Activated CD4-positive, CD25-positive, alpha-beta regulatory T cell (primary cell): ENCODE results near the gene CNTFR.

Source experiments
- DNase-seq, 4 experiments: peaks; one replicate each; lab custom pipeline; 2025; lab: John Stamatoyannopoulos, UW

The CNTFR gene

DNA sequence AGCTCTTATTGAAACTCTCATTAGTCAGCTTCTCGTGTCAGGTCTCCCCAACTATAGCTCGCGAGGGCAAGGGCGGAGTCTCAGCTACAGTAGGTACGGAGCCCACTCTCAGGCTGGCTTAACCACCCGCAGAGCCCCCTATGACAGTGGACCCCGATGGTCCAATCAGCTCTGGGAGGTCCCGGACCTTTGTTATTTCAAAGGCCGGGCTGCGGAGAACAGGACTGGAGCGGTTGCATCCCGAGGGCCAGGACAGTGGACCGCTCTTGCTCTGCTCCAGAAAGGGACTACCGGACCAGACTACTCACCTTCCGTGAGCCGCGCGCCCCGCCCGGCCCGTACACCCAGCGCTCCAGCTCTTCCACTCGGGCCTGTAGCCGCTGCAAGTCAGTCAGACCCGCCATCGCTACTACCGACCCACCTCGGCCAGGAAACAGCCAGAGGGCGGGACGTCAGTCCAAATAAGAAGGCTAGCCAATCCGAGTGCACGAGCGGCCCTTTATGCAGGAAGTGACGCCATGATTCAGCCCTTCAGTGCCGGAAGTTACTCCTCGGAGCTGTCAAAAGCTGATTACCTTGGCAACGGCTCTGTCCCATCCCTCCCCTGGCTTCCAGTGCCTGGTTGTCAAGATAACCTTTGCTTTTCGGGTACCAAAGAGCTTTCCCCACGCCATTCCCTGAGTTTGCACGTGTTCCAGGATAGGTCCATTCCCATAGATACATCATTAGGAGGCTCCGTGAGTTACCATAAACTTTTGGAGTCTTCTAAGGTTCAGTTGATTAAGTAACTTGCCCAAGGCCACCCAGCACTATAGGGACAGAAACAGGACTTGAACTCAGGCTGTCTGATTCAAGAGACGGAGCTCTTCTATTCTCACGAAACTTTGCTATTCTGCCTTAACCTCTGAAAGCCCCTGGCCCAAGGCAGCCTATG is 30.8 kb upstream of the CNTFR start, which contains the start of gene DCTN3:
TSS of gene DCTN3 (minus strand) at position 435 of the 934 bp plus-strand sequence. CDS start at position 404, 31 bp downstream.
- DNase-seq = peak; percentile 66 to 85 (median 80)

DNA sequence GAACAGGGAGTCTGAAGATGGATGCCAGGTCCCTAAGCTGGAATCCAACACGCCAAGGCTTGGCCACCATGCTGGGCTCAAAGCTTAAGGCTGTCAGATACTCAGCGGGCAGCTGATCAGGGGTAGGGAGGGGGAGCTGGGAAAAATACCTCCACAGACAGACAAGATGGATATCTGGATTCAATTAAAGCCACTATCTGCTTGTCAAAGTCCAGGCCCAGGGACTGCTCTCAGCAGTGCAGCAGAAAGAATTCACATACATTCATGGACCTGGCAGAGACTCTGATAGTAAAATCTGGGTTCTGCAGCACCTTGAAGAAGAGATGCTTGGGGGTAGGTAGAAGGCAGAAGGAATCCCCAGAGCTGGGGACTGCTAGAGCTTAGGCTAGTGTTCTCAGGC is 25.6 kb upstream of the CNTFR start:
- no peak for DNase-seq

DNA sequence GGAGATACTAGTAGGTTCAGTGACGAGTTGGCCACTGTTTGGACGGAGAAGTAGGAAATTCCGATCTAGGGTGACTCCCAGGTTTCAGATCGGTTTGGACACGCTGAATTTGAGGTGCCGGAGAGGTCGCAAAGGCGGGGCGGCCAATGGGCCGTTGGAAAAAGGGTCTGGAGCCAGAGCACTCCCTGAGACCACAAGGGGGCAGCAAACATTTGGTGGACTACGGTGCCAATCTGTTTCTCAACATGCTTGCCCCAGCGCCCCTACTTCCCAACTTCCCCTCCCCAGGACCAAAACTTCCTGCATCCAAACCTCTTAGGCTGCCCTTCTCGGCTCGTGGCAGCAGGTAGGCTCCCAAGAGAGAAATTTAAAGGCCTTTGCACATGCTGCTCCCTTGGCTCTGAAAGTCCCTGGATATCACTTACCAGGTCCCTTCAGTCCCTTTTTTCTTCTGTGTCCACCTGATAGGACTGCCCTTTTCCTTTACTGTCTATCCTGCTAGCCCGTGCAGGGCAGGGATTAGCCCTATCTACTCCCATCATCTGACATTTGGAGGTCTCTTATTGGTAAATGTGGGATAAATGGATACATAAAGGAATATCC is 23.4 kb upstream of the CNTFR start:
- peak; percentile 33 to 46 (median 36) for DNase-seq

DNA sequence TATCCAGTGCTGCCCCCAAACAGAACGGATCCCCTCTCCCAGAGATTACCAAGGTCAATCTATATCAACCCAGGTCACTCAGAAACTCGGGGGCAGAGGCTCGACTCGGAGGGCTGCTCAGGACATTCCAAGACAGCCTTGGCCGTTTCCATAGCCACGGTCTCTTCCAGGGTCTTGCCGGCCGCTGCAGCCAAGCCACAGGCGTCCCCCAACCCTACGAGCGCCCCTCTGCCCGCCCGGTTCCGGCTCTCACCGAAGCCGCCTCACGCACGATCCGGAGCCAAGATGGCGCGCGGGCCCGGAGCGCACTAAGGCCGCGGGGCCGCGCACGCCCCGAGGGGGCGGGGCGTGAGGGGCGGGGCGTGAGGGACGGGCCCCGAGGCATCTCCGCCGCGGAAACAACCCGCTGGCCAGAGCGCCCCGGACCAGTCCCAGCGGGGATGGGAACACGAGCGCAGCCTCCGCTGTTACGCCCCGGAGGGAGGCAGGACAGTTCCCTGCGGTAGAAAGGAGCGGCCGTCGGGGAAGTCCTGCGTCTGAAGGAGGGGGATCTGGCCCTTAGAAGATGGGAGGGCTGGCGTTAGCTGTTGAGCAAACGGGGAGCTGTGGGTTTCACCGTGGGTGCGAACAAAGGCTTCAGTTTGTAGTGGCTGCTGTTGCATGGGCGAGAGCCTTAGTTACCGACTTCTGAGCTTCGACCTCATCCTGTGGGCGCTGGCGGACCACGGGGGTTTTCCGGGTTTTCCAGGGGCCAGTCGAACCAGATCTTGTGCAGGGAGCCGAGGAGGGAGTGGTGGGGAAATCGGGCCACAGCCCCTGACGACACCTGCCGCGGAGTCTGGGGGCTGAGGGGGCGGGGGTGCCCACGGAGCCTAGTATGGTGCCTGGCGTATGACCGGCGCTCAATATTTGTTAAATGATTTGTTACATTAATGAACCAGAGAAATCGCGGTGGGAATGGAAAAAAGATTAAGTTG is 22.6 kb upstream of the CNTFR start, which contains the start of gene RPP25L:
TSS of gene RPP25L (minus strand) at position 287 of the 977 bp plus-strand sequence. CDS start 801 bp downstream, outside the sequence.
- peak; percentile 69 to 81 (median 74) for DNase-seq

DNA sequence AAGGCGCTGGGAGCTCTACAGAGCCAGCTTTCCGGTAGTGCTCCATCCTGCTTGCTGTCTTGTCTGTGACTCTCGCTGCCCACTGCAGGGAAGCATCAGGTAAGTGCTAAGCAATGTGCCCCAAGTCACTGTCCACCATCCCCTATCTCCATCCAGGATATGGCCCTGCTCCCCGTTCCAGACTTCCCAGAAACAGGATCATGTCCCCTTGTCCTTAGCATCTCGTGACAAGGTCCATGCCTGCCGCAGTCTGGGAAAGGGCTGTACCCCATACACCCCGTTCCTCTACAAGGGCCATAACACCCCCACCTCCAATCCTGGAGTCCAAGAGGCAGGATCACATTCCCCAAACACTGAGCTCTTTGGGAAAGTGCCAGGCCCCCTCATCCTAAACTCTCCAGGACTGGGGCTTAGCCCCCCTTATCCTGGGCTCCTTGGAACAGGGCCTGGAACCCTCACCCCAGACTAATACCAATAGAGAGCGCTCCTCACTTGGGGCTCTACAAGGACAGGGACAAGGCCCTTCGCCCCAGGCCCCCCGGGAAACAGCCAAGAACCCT is 21.8 kb upstream of the CNTFR start:
- DNase-seq = no peak

DNA sequence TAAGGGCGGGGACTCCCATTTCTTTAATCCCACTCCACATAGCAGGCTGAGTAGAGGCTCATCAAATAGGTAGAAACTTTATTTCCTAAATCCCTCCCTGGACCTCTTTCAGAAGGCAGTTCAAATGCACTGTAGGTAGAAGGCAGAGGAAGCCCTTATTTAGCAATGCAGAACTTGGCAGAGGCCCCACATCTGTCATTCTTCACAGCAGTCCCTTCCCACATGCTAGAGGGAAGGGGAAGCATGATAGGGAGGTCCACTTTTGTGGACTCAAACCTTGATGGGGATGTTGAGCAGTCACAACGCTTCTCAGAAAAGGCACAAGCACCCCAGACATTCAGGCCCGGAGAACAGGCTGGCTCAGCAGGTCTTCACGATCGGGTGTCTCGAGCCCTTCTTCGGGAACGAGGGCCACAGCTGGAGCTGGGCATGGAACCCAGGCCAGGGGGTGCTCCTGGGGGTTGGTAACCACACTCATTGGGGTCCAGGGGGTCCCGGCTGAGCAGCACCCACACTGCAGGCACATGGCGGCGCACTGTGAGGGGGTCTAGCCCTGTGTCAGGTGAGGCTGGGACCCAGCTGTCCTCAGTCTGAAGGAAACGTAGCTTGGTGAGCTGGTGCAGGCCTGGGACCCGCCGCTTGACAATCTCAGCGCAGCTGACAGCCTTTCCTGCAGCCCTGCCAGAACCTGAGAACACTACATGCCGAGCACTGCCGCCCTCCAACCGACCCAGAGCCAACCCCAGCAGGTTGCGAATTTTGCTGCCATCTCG is 21.1 kb upstream of the CNTFR start:
- no peak for DNase-seq

DNA sequence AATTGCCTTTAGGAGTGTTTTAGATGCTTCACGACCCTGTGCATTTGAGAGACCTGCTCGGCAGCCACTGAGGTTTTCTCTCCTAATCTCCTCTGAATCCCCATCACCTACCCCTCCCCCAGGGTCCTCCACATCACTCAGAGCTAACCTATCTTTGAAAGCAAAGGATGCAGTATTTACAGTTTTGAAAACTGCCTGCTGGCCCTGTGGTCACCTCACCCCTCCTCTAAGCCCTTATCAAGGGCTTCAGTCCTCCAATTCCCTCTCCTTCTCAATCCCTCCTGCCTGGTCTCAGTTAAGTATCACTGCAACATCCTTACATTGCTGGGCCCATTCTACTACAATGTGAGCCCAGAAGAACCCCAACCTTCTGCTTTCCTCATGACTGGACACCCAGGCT is 17.8 kb upstream of the CNTFR start:
- no peak for DNase-seq

DNA sequence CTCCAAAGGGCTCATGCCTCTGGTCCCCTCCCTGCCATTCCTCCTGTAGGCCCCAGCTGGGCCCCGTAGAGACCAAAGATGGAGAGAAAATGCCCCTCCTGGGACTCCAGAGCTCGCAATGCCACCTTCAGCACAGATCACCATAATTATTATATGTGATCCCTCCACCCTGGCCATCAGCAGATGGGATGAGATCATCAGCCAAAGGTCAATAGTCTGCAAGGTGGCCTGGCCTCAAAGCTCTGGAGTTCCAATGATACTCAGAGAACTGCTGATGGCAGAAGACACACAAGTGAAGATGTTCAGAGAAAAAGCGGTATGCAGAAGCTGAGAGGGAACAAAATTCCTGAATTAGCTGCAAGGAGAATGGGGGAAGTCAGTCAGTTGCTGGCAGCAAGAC is 17.4 kb upstream of the CNTFR start:
- DNase-seq = no peak

DNA sequence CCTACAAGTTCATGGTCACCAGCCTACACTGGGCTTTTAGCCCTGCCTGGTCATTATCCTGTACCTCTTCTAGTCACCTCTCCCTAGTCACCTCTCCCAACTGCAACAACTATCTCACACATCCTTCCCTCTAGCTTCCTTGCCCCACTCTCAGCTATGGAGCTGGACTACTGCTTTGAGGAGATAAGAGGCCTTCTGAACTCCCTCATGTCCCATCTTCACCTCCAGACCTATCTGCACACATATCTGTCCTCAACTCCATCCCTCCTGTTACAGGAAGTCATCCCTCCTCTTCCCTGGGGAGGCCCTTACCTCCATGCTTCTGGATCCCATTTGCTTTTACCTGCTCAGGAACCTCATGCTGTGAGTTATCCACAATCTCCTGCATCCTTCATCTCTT is 16.7 kb upstream of the CNTFR start:
- DNase-seq = no peak

DNA sequence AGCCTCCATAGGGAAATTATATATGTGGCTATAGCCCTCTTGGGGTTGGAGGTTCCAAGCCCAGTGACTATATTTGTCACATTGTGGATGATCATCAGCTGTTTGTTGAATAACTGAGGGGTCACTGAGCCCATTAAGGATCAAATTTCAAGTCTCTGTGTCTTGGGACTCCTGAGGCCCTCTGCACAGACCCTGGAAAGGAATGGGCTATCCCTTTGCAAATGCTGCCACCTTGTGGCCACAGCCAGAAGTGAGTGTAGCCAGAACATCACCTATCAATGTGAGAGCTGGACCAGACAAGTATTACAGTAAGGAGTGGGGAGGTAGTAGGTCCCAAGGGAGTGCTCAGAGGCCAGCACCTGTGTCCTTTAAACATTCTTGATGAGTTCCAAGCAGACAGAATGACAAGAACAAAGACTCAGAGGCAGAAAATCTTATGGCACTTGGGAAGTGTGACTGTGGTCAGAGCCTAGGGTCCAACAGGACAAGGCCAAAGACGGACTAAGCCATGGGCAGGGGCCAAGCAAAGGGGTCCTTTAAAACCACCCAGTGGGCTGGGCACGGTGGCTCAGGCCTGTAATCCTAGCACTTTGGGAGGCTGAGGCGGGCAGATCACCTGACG is 14.2 kb upstream of the CNTFR start:
- DNase-seq = peak; percentile 42 to 84 (median 62)

DNA sequence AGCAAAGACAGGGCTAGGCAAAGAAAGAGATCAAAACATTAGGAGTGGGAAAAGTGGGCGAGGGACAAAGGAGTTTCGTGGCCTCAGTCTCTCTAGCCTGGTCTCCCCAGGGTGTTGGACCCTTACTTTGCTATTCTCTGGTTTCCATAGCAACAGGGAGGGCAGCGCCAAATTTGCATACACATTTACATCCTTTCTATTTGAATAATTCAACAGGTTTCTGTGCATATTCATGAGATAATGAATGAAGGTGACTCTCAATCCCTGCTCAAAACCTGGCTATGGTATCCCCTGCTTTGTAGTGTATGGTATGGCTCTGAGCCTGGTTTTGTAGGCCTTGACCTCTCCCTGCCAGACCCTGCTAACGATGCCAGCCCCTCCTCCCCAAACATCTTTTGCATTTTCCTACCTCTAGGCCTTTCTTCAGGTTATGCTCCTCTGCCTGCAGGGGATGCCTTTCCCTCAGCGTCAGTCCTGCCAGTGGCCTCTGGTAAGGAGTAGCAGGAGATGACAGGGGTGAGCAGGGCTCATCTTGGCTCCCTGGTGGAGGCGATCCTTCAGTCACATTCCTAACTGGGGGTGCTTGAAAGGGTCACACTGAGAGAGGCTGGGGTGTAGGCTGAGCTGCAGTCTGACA is 12.5 kb upstream of the CNTFR start:
- DNase-seq = no peak

DNA sequence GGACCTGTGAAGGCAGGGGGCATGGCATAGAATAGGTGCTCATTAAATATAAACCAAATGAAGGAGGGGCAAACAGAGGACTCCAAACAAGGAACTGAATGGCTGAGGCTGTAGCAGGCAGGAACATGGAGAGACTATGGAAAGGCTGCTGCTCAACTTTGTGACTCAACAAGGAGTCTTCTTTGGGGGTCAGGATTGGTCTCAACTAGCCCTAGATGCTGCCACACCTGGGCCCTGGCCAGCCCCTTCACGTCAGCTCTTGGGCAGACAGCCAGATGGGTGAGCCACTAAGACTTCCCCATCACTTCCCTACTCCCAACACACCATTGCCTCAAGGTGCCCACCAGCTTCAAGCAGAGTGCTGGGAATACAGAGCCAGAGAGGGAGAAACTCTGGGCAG is 11.4 kb upstream of the CNTFR start:
- no peak for DNase-seq

DNA sequence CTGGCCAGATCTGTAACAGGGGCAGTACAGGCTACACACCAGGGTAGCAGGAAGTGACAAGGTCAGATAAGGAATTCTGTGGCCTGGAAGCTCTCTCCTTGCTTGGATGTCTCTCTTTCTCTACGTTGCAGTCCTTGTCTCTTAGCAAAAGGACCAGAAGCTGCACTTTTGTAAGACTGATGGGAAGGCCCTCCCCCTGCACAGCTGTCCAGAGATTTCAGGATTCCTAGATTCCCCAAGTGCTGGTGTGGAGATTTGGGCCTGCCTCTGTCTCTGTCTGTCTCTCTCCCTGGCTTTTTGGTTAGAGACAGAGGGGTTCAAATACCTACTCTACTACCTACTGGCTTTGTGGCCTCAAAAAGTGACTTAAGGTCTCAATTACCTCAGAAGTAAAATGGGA is 10.0 kb upstream of the CNTFR start:
- no peak for DNase-seq

DNA sequence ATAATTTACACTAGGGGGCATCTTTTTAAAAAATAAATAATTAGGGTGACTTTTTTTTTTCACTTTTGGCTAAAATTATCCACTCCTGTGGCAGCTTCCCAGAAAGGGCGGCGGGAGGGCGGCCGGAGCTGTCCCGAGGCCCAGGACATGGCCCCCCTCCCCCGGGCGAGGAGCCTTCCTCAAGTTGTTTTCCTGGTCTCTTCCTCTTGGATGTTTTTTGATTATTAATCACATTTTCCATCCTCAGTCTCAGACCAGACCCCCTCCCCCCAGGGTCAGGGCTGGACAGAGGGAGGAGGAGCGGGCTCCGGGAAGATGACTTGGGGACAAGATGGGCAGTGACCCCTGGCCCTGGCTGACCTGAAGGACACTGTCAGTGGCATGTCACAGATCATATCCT is 4.7 kb upstream of the CNTFR start:
- DNase-seq = no peak

DNA sequence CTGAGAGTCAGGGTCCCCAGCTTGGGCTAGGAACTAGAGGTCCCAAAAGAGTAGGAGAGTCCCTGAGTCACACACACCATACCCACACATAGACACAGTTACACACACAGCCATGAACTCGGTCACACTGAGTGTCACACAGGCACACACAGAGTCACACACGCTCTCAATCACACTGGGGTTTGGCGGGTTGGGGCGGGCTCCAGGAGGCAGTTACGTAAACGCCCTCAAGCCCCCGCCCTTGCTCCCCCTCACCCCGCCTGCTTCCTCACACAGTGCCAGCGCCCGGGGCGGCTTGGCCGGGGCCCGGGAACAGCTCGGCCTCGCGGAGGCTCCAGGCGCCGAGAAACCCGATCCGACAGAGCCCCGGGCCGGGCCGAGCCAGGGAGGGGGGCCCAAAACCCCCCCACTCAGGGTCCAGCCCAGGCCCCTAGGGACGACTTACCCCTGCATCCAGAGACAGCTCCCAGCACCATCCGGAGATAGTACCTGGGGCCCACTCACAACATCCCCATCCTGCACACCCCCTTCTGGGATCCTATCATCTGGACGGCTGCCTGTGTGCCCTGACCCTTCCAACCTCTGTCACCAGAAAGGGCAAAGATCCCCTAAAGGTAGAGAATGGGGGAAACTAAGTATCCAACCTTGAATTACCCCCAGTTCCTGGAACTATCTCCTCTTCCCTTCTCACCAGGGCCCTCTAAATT is 3.5 kb upstream of the CNTFR start:
- no peak for DNase-seq

DNA sequence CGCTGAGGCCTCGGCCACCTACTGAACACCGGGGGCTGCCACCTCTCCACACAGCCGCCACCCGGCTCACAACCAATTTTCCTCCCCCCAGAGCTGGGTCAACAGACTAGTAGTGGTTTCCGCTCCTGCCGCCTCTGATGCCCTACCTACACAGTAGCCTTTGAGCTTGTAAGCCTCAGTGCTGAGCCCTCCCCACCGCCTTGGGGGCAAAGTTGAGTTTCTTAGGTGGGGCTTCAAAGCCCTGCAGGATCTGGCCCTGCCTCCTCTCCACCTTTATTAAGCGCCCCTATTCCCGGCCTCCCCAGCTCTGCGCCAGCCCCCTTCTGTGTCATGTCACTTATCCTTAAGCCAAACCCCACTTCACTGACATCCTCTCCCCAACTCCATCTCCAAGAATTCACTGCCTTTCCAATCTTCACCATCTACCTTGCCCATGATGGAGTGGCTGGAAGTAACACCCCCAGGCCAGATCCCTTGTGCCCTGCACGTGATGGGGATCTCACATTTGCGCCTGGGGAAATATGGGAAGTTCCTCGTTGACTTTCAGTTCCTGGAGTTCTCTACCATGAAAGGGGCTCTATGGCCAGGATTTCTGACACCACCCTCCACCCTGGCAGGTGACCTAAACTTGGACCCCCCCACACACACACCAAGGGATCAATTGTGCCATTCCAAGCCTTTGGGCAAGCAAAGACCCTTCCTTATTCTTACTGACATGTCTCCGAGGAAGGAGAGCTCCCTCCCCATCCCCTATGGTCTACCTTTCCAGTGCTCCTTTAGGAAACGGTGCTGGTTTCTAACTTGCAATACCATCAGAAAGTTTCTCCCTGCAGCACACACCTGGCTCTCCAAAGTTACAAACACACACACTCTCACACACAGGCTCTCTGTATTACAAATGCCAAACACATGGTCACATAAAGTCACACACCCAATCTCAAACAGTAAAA is 2.7 kb upstream of the CNTFR start:
- DNase-seq = no peak

DNA sequence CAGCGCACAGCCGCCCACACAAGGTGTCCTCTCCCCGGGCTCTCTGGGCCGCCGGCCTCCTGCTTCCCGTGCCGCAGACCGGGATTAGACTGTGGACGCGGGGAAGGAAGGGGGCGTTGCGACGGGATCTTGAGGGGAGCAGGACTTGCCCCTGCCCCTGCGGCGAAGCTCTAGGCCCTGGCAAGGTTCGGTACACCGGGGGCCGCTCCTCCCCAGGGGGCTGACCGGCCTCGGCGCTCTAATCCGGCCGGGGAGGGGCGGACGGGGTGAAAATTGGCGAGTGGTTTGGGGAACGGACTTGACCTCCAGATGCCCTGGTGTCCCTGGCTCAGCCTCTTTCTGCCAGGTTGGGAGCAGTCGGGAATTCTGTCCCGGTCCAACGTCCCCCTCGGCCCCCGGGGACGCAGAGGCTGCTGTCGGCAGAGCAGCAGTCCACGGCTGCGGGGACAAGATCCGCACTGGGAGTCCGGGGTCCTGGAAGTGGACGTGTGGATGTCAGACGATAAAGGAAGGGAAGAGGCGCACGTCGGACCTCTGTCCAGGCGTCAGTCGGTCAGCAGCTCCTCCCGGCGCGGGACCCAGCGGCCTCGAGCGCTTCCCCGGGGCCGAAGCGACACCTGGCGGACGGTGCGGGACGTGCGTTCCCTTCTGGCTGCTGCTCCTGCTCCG is 1.9 kb upstream of the CNTFR start:
- peak; percentile 55 to 69 (median 62) for DNase-seq
